Lower lobe of right lung (tissue), 2 donors: ENCODE measurements around the gene APH1A. TPM values are rescaled to one million over a fixed set of nuclear protein-coding genes. Genes with fewer than 3 reads are reported as not detected.

Experiments
- ATAC-seq, 2 donors: fragments of 200-7000 bp; cut with Tn5 transposase; one replicate each; pipeline ENCODE4 v1.9.1; 2020 to 2022; ENCODE audit warnings: mild to moderate bottlenecking in 2 of 2, moderate library complexity in 2 of 2
- DNase-seq: peaks from one replicate; pipeline ENCODE4 v3.0.0-alpha.2; 2020
- H3K27ac ChIP-seq: fragments of 200-600 bp; one replicate; pipeline ENCODE4 v1.8.0; 2022
- H3K27me3 ChIP-seq: fragments of 200-600 bp; one replicate; pipeline ENCODE4 v1.8.0; 2022; ENCODE audit warnings: low read depth
- H3K36me3 ChIP-seq: fragments of 200-600 bp; one replicate; pipeline ENCODE4 v1.8.0; 2022; ENCODE audit warnings: mild to moderate bottlenecking
- H3K4me1 ChIP-seq: fragments of 200-600 bp; one replicate; pipeline ENCODE4 v1.8.0; 2022
- H3K4me3 ChIP-seq: fragments of 200-600 bp; one replicate; pipeline ENCODE4 v1.8.0; 2022; ENCODE audit warnings: mild to moderate bottlenecking
- H3K9me3 ChIP-seq: fragments of 200-600 bp; one replicate; pipeline ENCODE4 v1.8.0; 2022
- CTCF ChIP-seq: fragments of 200-600 bp; IDR thresholded peaks from one replicate; pipeline ENCODE4 v1.8.0; 2022; ENCODE audit warnings: antibody characterized with exemption, mild to moderate bottlenecking
- intact Hi-C: fragments of 100-400 bp; cut with DNase I; formaldehyde crosslinking; loops from one replicate; pipeline ENCODE4 v1.11.0; 2022
- total RNA-seq: library from RNA; stranded (reverse); fragmentation: NEBNext Ultra II Directional; extraction: Animal tissue kit (Norgen Biotek cat#: 25700); gene quantifications from one replicate; pipeline ENCODE4 v1.2.1, GENCODE V29; 2021
- donor health status: DM: no; HTN: yes; CAD: no; lungs with severe emphysema.

The APH1A gene
- total RNA-seq, 1 donor from 2014 or later, result 129 TPM

- DNase-seq, result no peak
- intact Hi-C loops, result no loop called here
- ATAC-seq, result no peak
- Histone ChIP-seq H3K4me1 (peaks cover 29% of the 10 kb centered on the region), H3K4me3 (peak overlapping the region; percentile 95), H3K27me3 (no peaks in the 10 kb centered on the region), H3K27ac (peak overlapping the region; percentile 92), H3K9me3 (no peaks in the 10 kb centered on the region), H3K36me3 (peaks cover 34% of the 10 kb centered on the region)
- no peak for TF ChIP-seq CTCF
Measured at GRCh38 chr1:150267896-150268295, 920 bp downstream of the APH1A start.

- Histone ChIP-seq H3K4me1 (peaks cover 15% of the 10 kb centered on the region), H3K9me3 (no peaks in the 10 kb centered on the region), H3K36me3 (peaks cover 34% of the 10 kb centered on the region), H3K27me3 (peaks cover 7% of the 10 kb centered on the region), H3K4me3 (no peak overlapping the region), H3K27ac (no peak overlapping the region)
- ATAC-seq (no peak), DNase-seq (no peak)
- intact Hi-C loops, result no loop called here
- no peak for TF ChIP-seq CTCF
Measured at GRCh38 chr1:150263549-150263948, 5.3 kb downstream of the APH1A start.

- TF ChIP-seq CTCF, result no peak
- intact Hi-C loops, result no loop called here
- ATAC-seq (no peak), DNase-seq (no peak)
- Histone ChIP-seq H3K36me3 (peaks cover 34% of the 10 kb centered on the region), H3K27me3 (peaks cover 9% of the 10 kb centered on the region), H3K4me1 (peaks cover 9% of the 10 kb centered on the region), H3K27ac (no peak overlapping the region), H3K4me3 (no peak overlapping the region), H3K9me3 (no peaks in the 10 kb centered on the region)
Measured at GRCh38 chr1:150262388-150263320, 6.2 kb downstream of the APH1A start.

- no peak overlapping the region for H3K4me3 ChIP-seq
- H3K27ac ChIP-seq, result no peak overlapping the region
- TF ChIP-seq CTCF, result no peak
- H3K4me1 ChIP-seq, result peaks cover 8% of the 10 kb centered on the region
- DNase-seq (no peak), ATAC-seq (no peak)
- peaks cover 25% of the 10 kb centered on the region for H3K36me3 ChIP-seq
- H3K9me3 ChIP-seq, result no peaks in the 10 kb centered on the region
- intact Hi-C loops, result no loop called here
- H3K27me3 ChIP-seq, result peaks cover 16% of the 10 kb centered on the region
Measured at GRCh38 chr1:150261367-150261766, 7.4 kb downstream of the APH1A start.

GRCh38 chr1:150259758-150260669 is 8.8 kb downstream of the APH1A start:
- H3K4me3 ChIP-seq, result peak overlapping the region; percentile 14
- no peak for TF ChIP-seq CTCF
- H3K4me1 ChIP-seq, result peaks cover 17% of the 10 kb centered on the region
- DNase-seq, result peak; percentile 81
- H3K27ac ChIP-seq, result peak overlapping the region; percentile 62
- no peaks in the 10 kb centered on the region for H3K9me3 ChIP-seq
- H3K27me3 ChIP-seq, result peaks cover 16% of the 10 kb centered on the region
- peak; percentile 85 to 87 for ATAC-seq
- peaks cover 11% of the 10 kb centered on the region for H3K36me3 ChIP-seq
- intact Hi-C loops, result no loop called here
